DMS 273 (cell line): ENCODE measurements around the gene AP2B1.

ENCODE experiments used
- DNase-seq: peaks from one replicate; lab custom pipeline; 2025; ENCODE audit not compliant: unreplicated experiment; lab: John Stamatoyannopoulos, UW

Gene AP2B1

GRCh38 chr17:35727635-35728034 is 140.5 kb downstream of the AP2B1 start:
- DNase-seq: no peak

GRCh38 chr17:35728551-35728950 is 141.4 kb downstream of the AP2B1 start:
- no peak for DNase-seq

GRCh38 chr17:35729405-35729833 is 142.3 kb downstream of the AP2B1 start:
- no peak for DNase-seq

GRCh38 chr17:35730400-35731005 is 143.4 kb downstream of the AP2B1 start:
- DNase-seq: no peak

GRCh38 chr17:35731239-35731916 is 144.3 kb downstream of the AP2B1 start, which contains the start of gene RASL10B:
RASL10B (plus strand) TSS chr17:35731639; CDS start chr17:35735185, 3,546 bp downstream.
- DNase-seq: peak; percentile 86

- DNase-seq: peak; percentile 68
Observed at GRCh38 chr17:35731917-35732805, 145.0 kb downstream of the AP2B1 start.

GRCh38 chr17:35732806-35733136 is 145.6 kb downstream of the AP2B1 start:
- no peak for DNase-seq

GRCh38 chr17:35733366-35733765 is 146.2 kb downstream of the AP2B1 start:
- DNase-seq: no peak

- no peak for DNase-seq
Observed at GRCh38 chr17:35734396-35734795, 147.3 kb downstream of the AP2B1 start.

- no peak for DNase-seq
Observed at GRCh38 chr17:35735036-35735805, 148.1 kb downstream of the AP2B1 start.

- no peak for DNase-seq
Observed at GRCh38 chr17:35736236-35736635, 149.1 kb downstream of the AP2B1 start.

GRCh38 chr17:35738519-35739133 is 151.5 kb downstream of the AP2B1 start:
- no peak for DNase-seq

GRCh38 chr17:35740216-35740615 is 153.1 kb downstream of the AP2B1 start:
- DNase-seq: no peak

- peak; percentile 76 for DNase-seq
Observed at GRCh38 chr17:35740997-35741931, 154.1 kb downstream of the AP2B1 start.

GRCh38 chr17:35742496-35742895 is 155.4 kb downstream of the AP2B1 start:
- DNase-seq: no peak

- no peak for DNase-seq
Observed at GRCh38 chr17:35742896-35743477, 155.9 kb downstream of the AP2B1 start.

GRCh38 chr17:35743626-35744328 is 156.7 kb downstream of the AP2B1 start:
- DNase-seq: peak; percentile 52

GRCh38 chr17:35744830-35745229 is 157.7 kb downstream of the AP2B1 start:
- DNase-seq: no peak

GRCh38 chr17:35745246-35745645 is 158.1 kb downstream of the AP2B1 start:
- no peak for DNase-seq
